HG03039 (cell line): ENCODE data around the gene RAPGEF4.

ENCODE experiments used
- ATAC-seq: cut with Tn5 transposase; IDR thresholded peaks from one replicate; pipeline ENCODE4 v1.9.1; 2021; ENCODE audit warnings: mild to moderate bottlenecking, moderate library complexity; ENCODE audit not compliant: unreplicated experiment

The RAPGEF4 gene

DNA sequence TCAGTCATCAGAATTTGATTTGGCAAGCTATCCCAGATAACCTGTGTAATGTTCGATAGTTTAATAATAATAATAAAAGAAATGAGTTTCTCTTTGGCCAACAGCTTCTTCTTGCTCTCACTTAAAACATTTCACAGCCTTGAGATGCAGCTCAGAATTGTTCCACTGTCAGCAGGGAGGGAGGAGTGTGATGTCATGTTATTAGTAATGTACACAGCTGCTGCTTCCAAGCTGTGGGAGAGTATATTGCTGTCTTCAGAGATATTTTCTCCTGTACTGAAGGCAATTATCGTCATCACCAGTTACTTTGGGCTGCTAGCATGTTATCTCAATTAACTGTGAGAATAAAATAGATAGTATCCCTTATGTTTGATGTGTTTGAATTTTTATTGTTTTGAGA is 193.1 kb downstream of the RAPGEF4 start:
- ATAC-seq = no peak

DNA sequence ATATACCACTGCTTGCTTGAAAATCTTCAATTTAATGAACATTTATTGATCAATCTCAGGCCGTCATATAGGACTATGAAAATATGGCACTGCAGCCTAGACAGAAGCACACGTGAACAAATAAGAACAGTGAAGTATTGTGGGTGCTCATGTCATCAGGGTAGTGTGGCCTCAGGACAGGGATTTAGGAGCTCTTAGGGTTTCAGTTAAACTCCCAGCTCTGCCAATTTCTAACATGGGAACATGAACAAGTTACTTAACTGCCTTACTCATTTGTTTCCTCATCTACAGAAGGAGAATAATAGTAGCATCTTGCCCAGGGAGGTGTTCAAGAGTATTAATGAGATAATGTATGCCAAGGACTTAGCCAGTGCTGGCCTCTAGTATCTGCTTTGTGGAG is 194.0 kb downstream of the RAPGEF4 start:
- ATAC-seq = no peak

DNA sequence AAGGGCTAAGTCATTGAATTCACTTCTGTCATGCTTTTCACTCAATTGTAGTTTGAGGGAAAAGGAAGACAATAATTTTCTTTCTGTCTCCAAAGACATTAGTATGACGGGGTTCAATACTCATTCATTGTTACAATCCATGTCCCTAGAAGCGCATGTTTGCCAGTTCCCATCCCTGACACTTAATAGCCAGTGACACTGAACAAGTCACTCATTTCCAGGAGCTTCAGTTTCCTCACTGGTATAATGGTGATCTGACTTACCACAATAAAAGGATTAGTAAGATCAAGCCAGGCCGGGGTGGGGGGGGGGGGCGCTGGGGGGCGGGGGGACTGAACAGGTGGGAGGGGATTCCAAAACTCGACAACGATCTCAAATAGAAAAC is 195.2 kb downstream of the RAPGEF4 start:
- no peak for ATAC-seq

DNA sequence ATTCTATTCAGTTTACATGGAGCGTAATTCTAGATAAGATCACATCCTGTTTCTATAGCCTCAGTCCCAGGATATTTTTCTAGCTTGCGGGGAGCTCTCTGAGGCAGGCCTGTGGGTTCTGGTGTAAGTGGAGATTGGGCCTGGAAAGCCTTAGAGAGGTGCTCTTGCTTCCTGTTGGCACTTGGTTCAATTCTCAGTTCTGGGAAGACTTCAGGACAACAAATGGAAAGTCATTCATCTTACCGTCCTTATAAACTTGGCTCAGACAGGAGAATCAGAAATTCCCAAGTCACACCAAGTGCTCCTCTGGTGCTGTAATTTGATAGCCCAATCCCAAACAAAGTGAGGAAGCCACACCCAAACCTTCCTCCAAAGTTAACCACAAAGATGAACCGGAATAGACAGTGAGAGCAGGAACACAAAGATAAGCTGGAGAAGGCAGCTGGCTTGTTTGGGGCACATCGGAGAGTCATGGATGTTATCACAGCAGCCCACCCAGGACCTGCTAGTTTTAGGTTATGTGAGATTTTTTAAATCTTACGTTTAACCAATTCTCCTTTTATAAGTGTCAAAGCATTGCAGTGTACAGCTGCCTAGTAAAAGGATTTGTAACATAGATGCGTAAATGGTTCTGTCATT is 195.7 kb downstream of the RAPGEF4 start:
- ATAC-seq = no peak

DNA sequence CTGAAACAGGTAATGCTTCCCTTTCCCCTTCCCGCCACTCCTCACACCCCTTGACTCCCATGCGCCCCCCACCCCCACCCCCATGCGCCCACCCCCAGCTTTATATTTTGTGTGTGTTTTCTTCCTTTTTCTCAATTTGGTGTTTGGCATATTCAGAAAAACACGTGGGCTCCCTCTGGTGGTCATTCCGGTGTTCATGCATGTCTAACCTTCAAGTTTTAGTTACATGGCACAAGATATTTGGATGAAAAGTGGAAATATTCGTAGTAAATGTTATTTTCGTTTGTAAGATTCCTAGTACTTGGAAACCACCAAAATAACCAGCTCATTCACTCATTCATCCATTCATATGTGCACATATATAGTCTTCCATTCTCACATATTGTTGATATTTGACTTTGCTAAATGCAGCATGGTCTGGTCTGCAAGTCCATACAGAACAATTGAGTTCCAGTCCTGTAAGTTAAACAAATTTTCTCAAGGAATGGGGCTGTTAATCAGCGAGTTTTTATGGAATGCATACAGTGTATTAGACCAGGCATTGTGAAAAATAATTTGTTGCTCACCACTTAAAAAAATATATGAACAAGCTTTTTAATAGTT is 196.4 kb downstream of the RAPGEF4 start:
- no peak for ATAC-seq

DNA sequence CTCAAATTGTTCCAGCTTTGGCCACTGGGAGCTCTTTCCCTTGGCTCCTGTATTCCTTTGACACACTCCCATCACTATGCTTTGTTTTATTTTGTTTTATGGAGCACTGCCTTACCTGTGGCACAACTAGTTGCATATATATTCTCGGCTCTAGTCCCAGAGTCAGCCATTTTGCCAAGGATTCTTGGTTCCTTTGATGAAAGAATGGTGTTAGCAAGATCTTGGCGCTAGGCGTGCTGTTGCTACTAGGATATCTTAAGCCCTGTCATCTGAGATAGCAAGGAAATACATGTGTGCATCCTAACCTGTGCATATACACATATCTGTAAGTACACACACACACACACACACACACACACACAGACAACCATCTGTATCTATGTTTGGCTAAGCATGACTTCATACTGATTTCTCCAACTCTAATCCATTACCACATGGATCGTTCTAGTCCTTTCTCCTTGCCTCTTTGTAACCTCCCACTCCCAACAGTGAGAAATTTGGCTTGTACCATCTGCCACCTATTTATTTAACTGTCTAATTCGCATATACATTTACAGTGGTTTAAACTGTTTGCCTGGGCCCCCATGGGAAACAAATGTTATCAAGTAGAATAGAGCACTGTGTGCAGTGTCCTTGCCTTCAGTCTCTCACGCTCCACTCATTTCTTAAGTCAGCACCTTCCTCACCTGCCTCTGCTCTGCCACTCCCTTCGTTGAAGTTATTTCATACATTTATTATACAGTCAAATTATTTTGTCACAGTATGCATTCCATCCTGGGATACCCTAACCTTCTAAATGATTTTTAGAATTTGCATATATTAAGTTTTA is 202.5 kb downstream of the RAPGEF4 start:
- no peak for ATAC-seq

DNA sequence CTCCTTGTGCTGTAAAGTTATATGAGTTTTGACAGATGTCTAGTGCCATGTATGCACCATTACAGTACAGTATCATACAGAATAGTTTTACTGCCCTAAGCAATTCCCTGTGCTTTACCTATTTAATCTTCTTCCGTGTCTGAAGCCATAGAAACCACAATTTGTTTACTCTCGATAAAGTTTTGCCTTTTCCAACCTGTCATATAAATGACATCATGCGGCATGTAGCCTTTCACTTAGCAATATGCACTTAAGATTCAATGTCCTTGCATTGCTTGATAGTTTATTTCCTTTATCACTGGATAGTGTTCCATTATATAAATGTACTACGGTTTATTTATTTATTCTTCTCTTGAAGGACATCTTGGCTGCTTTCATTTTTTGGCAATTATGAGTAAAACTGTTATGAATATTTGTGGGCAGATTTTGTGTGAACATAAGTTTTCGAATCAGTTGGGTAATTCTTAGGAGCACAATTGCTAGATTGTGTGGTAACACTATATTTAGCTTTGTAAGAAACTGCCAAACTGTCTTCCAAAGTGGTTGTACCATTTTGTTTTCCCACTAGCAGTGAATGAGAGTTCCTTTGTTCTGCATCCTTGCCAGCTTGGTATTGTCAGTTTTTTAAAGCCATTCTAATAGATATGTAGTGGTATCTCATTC is 203.2 kb downstream of the RAPGEF4 start:
- no peak for ATAC-seq

DNA sequence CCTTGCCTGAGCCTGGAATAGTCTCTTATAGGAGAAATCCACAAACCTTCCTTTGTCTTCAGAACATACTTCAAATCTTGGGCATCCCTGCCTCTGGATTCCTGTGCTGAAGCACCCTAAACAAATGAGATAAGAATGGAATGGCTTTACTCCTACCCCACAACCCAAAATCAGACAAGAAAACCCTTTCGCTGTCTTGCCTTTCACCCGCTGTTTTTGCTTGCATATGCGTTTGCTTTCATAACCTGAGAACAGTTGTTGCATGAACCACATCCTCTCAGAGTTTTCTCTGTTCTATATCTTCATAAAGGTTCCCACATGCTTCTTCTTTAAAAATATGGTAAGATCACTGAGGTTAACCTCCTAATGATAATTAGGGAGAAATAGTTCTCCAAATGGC is 207.9 kb downstream of the RAPGEF4 start:
- no peak for ATAC-seq

DNA sequence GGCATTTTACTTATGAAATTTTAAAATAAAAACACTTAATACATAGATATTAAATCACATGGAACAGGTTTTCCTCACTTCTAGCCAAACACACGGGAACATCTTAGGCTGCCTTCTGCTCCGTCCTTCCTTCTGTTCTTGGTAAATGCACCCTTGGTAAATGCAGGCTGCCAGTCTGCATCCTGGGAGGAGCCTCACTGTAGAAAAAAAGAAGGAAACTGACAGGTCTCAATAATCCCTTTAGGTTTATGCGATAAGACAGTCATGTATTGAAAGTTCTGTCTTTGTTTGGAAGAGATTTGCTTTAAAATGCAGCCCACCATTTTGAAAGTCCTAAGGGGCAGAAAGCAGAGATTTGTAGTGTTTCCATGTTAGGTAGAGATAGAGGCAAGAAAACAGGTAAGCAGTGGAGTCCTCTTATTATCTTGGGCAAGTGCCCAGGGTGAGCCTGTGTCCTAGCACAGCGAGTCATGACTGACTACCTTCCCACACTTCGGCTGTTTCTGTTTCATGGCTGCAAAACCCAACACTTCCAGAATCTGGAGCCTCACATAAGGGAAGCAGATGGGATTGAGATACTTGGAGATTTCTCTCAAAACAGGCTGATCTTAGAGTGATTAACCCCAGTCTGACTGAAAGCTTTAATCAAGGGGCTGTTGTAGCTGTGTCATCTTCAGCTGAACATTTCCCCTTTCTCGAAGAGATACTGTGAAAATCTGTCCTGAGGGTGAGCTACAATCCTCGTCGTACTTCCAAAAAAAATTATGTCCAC is 208.6 kb downstream of the RAPGEF4 start:
- no peak for ATAC-seq

DNA sequence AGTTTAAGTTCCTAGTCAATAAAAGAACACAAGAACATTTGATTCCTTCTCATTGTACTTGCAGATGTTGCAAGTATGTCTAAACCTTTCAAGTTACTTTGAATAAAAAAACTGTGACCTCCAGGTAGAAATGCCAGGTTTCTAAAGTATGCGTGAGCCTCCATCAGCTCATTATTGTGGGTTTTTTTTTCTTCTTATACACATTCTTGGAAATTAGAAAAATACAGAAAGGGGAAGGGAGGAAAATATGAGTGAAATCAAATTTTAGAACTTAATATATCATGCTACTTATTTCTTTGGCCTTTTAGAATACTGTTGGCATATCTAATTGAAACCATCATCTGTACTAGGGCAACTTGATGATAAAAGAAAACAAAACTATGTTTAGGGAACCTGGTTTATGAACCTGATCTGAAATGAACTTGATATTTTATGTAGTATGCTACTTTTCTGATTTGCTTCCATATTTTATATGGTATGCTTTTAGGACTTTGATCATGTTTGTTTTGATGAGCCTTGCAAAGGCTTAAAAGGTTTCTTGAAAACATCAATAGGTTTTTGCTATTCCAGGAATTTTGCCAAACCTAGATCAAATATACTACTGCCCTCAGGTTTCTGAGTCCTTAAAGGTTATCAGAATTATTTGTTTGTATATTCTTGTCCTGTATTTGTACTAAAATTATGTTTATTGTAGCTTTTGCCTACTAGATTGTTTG is 209.3 kb downstream of the RAPGEF4 start:
- ATAC-seq = no peak

DNA sequence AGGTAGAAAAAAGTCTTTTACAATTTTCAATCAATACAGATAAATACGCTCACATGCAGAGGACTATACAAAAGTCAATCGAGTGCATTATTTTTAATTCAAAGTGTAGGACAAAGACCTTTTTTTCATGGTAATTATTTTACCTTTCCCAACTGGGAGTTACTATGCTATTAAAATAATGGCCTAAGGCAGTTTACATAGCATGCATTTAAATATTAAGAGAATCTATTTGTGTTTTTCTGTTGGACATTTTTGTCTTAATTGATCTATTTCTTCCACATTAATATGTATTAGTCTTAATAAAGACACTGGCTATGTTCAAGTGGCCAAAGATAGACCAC is 209.8 kb downstream of the RAPGEF4 start:
- no peak for ATAC-seq

DNA sequence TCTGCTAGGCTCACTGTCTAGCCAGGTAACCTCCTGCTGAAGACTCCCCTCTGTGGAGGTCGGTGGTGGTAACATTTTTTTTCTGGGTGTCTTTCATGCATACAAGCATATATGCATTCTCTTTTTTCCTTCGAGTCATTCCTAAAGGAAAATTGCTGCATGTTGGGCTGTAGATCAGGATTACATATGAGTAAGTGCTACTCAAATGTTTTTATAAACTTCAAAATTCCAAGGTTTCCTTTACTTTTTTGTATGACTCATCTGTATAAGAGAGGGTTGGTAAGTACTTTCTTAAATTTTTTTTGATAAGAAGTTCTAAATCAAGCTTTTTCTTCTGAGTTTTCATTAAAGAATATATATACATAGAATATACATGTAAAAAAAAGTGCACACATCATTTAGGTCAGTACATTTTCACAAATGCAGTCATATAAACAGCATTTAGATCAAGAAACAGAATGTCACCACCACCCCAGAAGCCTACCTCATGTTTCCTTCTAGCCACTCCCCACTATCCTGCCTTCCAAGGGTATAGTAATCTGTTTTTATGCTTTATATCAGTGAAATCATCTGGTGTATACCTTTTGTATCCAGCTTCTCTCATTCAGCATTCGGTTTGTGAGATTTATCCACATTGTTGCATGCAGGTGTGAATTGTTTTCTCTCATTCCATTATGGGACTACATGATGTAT is 212.0 kb downstream of the RAPGEF4 start:
- no peak for ATAC-seq

DNA sequence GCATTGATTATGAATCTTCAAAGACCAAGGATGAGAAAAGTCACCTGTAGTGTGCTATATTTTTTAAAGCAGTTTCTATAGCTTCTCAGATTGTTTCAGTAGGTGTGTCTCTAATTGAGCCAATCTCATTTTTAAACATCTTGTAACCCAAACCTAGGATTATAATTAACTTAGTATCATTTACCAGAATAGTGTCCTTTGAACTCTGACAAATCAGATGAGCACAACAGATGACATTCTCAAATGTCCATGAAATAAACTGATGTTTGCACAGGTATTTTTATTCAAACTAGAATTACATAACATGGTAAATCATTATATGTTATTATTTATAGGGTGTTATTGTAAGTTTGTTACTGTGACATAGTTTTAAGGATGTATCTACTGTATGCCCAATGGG is 213.9 kb downstream of the RAPGEF4 start:
- ATAC-seq = no peak

DNA sequence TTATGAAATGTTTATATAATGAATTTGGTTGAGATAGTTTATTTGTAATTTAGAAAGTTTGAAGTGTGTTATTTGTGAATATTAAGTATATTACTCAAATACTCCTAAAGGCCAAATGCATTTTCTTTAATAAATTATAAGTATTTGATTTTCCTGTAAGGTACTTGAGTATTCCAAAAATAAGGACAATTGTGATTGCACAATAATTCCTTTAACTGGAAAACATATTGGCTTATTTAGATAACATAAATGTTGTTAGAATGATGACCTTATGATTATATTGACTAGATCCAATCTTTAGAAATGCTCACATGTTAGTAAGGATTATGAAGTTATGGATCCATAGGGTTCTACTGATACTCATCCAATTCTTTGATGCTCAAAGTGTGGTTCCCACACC is 214.9 kb downstream of the RAPGEF4 start:
- ATAC-seq = no peak

DNA sequence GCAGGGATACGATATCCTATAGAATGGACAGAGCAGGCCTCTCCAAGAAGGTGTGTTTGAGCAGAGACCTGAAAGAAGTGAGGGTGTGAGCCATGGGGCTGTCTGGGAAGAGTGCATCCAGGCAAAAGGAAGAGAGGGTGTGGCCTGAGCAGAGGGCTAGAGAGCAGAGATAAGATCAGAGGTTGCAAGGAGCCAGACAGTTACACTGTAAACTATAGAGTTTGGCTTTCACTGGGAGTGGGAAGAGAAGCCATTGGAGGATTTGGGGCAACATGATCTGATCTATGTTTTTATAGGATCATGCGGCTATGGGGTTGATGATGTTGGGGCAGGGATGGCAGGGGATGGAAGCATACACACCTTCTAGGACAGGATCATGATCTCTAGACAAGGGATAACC is 215.9 kb downstream of the RAPGEF4 start:
- ATAC-seq = no peak

DNA sequence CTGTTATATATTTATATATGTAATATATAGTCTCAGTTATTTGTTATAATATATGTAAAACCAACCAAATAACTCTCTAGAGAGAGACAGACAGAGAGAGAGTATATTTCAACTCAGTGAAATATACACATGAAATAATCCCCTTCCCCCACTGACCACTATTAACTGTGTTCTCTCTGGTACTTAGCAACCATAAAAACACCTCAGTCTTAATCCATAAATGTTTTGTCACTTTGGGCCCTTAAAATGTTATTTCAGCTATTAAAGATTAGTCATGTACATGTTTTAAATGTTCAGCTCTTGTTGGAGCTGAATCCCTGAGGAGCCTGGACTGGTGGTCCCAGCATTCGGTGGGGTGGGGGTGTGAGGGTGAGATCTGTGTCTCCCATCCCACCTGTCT is 217.8 kb downstream of the RAPGEF4 start:
- ATAC-seq = no peak

DNA sequence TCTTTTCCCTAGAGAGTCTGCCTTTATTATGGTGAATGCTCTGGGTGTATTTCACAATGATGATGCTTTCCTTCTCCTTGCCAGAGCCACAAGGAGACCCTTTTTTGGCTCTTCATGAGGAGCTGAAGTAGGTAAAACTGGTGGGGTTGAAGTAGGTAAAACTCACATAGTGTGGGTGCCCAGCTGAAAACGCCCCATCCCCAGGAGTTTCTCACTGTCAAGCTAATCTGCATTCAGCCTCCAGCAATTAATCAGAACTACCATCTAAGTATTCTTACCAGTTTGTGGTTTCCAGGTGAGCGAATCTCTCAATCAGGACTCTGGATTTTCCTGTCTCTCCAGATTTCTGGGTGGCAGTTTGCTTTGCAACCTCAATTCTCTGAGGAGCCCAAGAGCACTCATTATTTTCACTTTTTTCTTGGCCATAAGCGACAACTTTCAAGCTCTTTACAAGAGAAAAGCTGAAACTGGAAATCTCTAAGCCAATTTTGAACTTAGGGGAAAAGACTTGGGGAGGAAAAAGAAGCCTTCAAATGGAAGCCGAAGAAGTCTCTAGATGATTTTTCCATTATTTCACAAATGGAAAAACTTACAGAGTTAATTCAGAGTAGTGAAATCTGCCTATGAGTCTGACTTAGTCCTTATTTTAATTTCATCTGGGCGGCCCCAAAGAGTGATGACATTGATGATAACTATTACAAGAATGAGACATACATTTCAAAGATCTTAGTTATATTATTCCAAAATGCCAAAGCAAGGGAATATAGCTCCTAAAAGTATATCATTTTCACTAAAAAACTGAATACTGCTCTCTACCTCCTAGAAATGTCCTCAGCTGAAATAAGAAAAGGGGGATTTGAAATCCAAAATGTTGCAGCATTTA is 218.6 kb downstream of the RAPGEF4 start:
- ATAC-seq = no peak

DNA sequence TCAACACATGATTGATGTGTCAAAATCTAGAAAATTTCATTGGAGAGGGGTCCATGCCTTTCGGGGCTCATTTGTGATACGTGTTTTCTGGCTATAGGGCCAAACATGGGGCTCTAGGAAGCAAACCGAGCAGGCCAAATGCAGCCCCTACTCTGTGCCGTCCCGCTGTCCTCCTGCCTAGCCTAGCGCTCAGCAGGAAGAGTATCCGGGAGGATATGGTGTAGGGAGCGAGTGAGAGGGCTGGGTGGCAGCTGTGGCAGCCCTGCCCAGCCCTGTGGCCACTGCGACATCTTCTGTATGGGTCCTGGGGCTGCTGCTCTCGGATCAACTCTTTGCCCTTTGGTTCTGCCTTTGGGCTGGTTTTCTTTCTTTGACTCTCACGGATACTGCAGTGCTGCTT is 219.9 kb downstream of the RAPGEF4 start:
- ATAC-seq = no peak

DNA sequence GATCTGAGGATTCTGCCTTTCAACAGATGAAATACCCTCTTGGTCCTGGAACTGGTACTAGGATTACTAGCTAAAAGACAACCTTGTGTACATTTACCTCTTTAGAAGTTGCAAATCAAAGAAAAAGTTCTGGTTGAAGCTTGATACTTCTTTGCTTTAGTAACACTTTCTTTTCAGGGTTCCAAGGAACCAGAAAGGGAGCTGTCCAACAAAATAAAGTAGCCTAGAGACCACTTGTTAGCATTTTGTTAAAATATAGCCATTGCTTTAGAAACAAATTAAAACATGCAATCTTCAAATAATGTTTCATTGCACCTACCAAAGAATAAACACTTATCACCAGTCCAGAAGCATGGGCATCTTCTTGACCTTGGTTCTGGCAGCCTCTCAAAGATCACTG is 222.1 kb downstream of the RAPGEF4 start:
- ATAC-seq = no peak
